Fibroblast of lung (primary cell): ENCODE results near the gene PTGFRN.

Experiments used
- EZH2 ChIP-seq: IDR thresholded peaks from 2 replicates; pipeline ENCODE4 v1.5.1; 2012; ENCODE audit warnings: low read length, control low read depth, mild to moderate bottlenecking; ENCODE audit errors: missing control alignments
- TF ChIP-seq, protein P1 (sequence below), 2 donors: IDR thresholded peaks in 1 of 2; conservative IDR thresholded peaks in 1 of 2; 1 replicate in 1 of 2; 2 replicates in 1 of 2; pipeline ENCODE4 v1.5.1; 2011 to 2012; ENCODE audit warnings: low read length in 2 of 2, control low read depth in 1 of 2, inconsistent platforms in 1 of 2, low read depth in 1 of 2, mild to moderate bottlenecking in 1 of 2

GRCh38 chr1:117026361-117026760 lies 116.6 kb downstream of the PTGFRN start:
- TF ChIP-seq, protein P1, sequence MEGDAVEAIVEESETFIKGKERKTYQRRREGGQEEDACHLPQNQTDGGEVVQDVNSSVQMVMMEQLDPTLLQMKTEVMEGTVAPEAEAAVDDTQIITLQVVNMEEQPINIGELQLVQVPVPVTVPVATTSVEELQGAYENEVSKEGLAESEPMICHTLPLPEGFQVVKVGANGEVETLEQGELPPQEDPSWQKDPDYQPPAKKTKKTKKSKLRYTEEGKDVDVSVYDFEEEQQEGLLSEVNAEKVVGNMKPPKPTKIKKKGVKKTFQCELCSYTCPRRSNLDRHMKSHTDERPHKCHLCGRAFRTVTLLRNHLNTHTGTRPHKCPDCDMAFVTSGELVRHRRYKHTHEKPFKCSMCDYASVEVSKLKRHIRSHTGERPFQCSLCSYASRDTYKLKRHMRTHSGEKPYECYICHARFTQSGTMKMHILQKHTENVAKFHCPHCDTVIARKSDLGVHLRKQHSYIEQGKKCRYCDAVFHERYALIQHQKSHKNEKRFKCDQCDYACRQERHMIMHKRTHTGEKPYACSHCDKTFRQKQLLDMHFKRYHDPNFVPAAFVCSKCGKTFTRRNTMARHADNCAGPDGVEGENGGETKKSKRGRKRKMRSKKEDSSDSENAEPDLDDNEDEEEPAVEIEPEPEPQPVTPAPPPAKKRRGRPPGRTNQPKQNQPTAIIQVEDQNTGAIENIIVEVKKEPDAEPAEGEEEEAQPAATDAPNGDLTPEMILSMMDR (conservative IDR thresholded peaks at IDR 0.05 in 1 of 2, IDR thresholded peaks at IDR 0.05 in 1 of 2; ENCODE audit: low read depth in 1 of 2, low read length in 2 of 2) = no peak
- TF ChIP-seq EZH2 = no peak
